GM06990 (cell line): ENCODE results near the gene CEBPA.

Source experiments
- DNase-seq: peaks from one replicate; pipeline ENCODE4 v3.0.0-alpha.2; 2011; ENCODE audit not compliant: insufficient read length; ENCODE audit errors: extremely low read depth
- H3K27me3 ChIP-seq: replicated peaks from 2 replicates; pipeline ENCODE4 v1.6.0; 2011; ENCODE audit warnings: low read length; ENCODE audit not compliant: control insufficient read depth, insufficient read depth
- H3K36me3 ChIP-seq: 2 replicates; pipeline ENCODE4 v1.5.1; 2011; ENCODE audit warnings: low read length; ENCODE audit not compliant: control insufficient read depth, insufficient read depth
- H3K4me3 ChIP-seq: replicated peaks from 2 replicates; pipeline ENCODE4 v1.5.1; 2011; ENCODE audit warnings: low read depth, mild to moderate bottlenecking, control low read depth, low read length
- CTCF ChIP-seq: IDR thresholded peaks from 2 replicates; pipeline ENCODE4 v1.5.1; 2011; ENCODE audit warnings: low read length, control low read depth, mild to moderate bottlenecking, inconsistent platforms; ENCODE audit not compliant: insufficient read depth, poor library complexity, severe bottlenecking

CEBPA gene

GRCh38 chr19:33301900-33302174 lies 497 bp downstream of the CEBPA start:
- Histone ChIP-seq H3K36me3 (no peaks in the 10 kb centered on the region), H3K4me3 (peak overlapping the region; percentile 37; the same call in 1 of the 2 replicates), H3K27me3 (peaks cover 5% of the 10 kb centered on the region)
- TF ChIP-seq CTCF = no peak
- DNase-seq = no peak

GRCh38 chr19:33301144-33301899 lies 1.0 kb downstream of the CEBPA start:
- no peaks in the 10 kb centered on the region for H3K36me3 ChIP-seq
- TF ChIP-seq CTCF = no peak
- peaks cover 5% of the 10 kb centered on the region for H3K27me3 ChIP-seq
- DNase-seq = no peak
- H3K4me3 ChIP-seq = no peak overlapping the region

- no peak for DNase-seq
- Histone ChIP-seq H3K36me3 (no peaks in the 10 kb centered on the region), H3K27me3 (peaks cover 5% of the 10 kb centered on the region), H3K4me3 (no peak overlapping the region)
- TF ChIP-seq CTCF = no peak
These were observed 1.5 kb downstream of the CEBPA start for GRCh38 chr19:33300894-33301143.

- Histone ChIP-seq H3K27me3 (peaks cover 5% of the 10 kb centered on the region), H3K36me3 (no peaks in the 10 kb centered on the region), H3K4me3 (no peak overlapping the region)
- no peak for DNase-seq
- no peak for TF ChIP-seq CTCF
These were observed 2.1 kb downstream of the CEBPA start for GRCh38 chr19:33300009-33300893.

GRCh38 chr19:33299051-33299688 lies 3.2 kb downstream of the CEBPA start:
- H3K4me3 ChIP-seq = no peak overlapping the region
- no peak for TF ChIP-seq CTCF
- no peak for DNase-seq
- no peaks in the 10 kb centered on the region for H3K36me3 ChIP-seq
- H3K27me3 ChIP-seq = peaks cover 5% of the 10 kb centered on the region
